Measurements from ENCODE around the gene MAP3K20.

Gene MAP3K20

GRCh38 chr2:173264603-173265366 lies 189.1 kb downstream of the MAP3K20 start:
- H3K4me3 ChIP-seq (ENCODE audit: low read length), result no peak overlapping the region
- no peak for DNase-seq (ENCODE audit: low read depth)
- no peak for TF ChIP-seq CTCF (IDR thresholded peaks at IDR 0.05; ENCODE audit: insufficient read depth, low read depth, low read length, missing control alignments)

- H3K4me3 ChIP-seq (ENCODE audit: low read length), result no peak overlapping the region
- TF ChIP-seq CTCF (IDR thresholded peaks at IDR 0.05; ENCODE audit: insufficient read depth, low read depth, low read length, missing control alignments), result no peak
- no peak for DNase-seq (ENCODE audit: low read depth)
These were observed 195.5 kb downstream of the MAP3K20 start for GRCh38 chr2:173271135-173271534.

DNA sequence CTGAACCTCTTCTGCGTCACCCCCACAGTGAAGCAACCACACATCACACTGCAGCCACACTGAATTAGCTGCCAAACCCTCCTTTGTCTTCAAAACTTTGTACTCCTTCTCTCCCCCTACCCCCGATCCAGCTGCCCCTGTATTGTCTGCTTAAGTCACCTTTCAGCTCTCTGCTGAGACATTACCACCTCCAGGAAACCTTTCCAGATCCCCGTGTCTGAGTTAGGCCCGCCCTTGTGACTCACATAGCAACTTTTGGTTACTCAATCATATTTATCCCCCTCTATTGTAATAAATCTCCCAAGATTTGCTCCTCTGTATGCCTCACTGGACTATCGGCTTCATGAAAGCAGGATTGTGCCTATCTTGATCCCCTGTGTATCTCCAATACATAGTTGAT lies 196.2 kb downstream of the MAP3K20 start:
- DNase-seq (ENCODE audit: low read depth), result peak; percentile 88
- no peak for TF ChIP-seq CTCF (IDR thresholded peaks at IDR 0.05; ENCODE audit: insufficient read depth, low read depth, low read length, missing control alignments)
- H3K4me3 ChIP-seq (ENCODE audit: low read length), result no peak overlapping the region

GRCh38 chr2:173272849-173273248 lies 197.2 kb downstream of the MAP3K20 start:
- DNase-seq (ENCODE audit: low read depth), result no peak
- no peak for TF ChIP-seq CTCF (IDR thresholded peaks at IDR 0.05; ENCODE audit: insufficient read depth, low read depth, low read length, missing control alignments)
- no peak overlapping the region for H3K4me3 ChIP-seq (ENCODE audit: low read length)

DNA sequence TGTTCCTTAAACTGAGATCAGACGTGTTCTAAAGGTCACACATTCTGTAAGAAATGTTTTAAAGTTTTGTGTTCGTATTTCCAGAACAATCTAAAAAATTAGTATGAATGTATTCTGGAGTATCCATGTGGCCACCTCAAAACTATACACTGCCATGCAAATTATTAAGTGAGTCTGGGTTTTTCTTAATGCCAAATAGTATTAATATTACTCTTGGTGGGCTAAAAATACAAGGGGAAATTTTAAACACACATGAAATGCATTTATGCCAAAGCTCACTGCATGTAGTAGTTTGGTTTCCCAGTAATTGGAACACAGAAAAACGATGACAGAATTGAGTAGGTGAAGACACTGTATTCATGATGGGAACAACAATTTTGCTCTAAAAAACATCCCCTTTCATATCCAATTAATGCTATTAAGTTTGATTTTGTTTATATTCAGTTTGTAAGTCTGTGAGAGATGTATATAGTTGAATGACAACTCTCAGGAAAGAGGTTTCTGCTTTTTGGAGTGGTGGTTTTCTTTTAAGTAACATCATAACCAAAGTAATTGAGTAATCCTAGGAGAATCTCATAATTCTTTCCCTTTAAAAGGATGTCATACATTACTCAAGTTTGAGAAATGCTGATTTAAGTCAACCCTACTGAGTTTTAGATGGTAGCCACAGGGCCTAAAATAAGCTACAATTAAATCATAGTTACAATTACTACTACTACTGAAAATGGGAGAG lies 203.3 kb downstream of the MAP3K20 start:
- no peak for TF ChIP-seq CTCF (IDR thresholded peaks at IDR 0.05; ENCODE audit: insufficient read depth, low read depth, low read length, missing control alignments)
- peak; percentile 6 for DNase-seq (ENCODE audit: low read depth)
- H3K4me3 ChIP-seq (ENCODE audit: low read length), result no peak overlapping the region

GRCh38 chr2:173279527-173279868 lies 203.9 kb downstream of the MAP3K20 start:
- TF ChIP-seq CTCF (IDR thresholded peaks at IDR 0.05; ENCODE audit: insufficient read depth, low read depth, low read length, missing control alignments), result no peak
- H3K4me3 ChIP-seq (ENCODE audit: low read length), result no peak overlapping the region
- DNase-seq (ENCODE audit: low read depth), result no peak

All from epithelial cell of esophagus (primary cell).